HEK293 (cell line): ENCODE measurements around the gene ATP6V0A1.

Experiments
- BCL11A ChIP-seq: fragments of 450-650 bp; formaldehyde crosslinking; IDR thresholded peaks from 2 replicates; pipeline ENCODE4 v1.5.1; 2016; ENCODE audit warnings: low read depth, missing biosample characterization, missing genetic modification characterization
- BCL11B ChIP-seq: fragments of 450-650 bp; formaldehyde crosslinking; IDR thresholded peaks from 2 replicates; pipeline ENCODE4 v1.5.1; 2016; ENCODE audit warnings: low read depth, missing biosample characterization, missing genetic modification characterization
- EGR2 ChIP-seq: fragments of 450-650 bp; formaldehyde crosslinking; IDR thresholded peaks from 2 replicates; pipeline ENCODE4 v1.5.1; 2016; ENCODE audit warnings: low read depth, missing biosample characterization, missing genetic modification characterization
- FEZF1 ChIP-seq: fragments of 450-650 bp; formaldehyde crosslinking; IDR thresholded peaks from 2 replicates; pipeline ENCODE4 v1.5.1; 2016; ENCODE audit warnings: missing biosample characterization, missing genetic modification characterization
- GLIS1 ChIP-seq: fragments of 450-650 bp; formaldehyde crosslinking; IDR thresholded peaks from 2 replicates; pipeline ENCODE4 v1.5.1; 2016; ENCODE audit warnings: missing biosample characterization, missing genetic modification characterization
- HOXA7 ChIP-seq: sonication (generic); formaldehyde crosslinking; IDR thresholded peaks from 2 replicates; pipeline ENCODE4 v1.8.1; 2022; ENCODE audit warnings: missing genetic modification reagents, borderline replicate concordance
- HOXC10 ChIP-seq: sonication (generic); formaldehyde crosslinking; IDR thresholded peaks from 2 replicates; pipeline ENCODE4 v1.8.1; 2023; ENCODE audit warnings: mild to moderate bottlenecking, missing genetic modification reagents
- KLF1 ChIP-seq: fragments of 450-650 bp; formaldehyde crosslinking; IDR thresholded peaks from 2 replicates; pipeline ENCODE4 v1.5.1; 2016; ENCODE audit warnings: missing biosample characterization, missing genetic modification characterization
- ZBTB1 ChIP-seq: fragments of 450-650 bp; formaldehyde crosslinking; IDR thresholded peaks from 2 replicates; pipeline ENCODE4 v1.5.1; 2016; ENCODE audit warnings: missing biosample characterization, missing genetic modification characterization
- ZBTB6 ChIP-seq: fragments of 450-650 bp; formaldehyde crosslinking; IDR thresholded peaks from 2 replicates; pipeline ENCODE4 v1.5.1; 2017; ENCODE audit warnings: missing biosample characterization, missing genetic modification characterization
- ZFP37 ChIP-seq: fragments of 450-650 bp; formaldehyde crosslinking; IDR thresholded peaks from 2 replicates; pipeline ENCODE4 v1.5.1; 2016; ENCODE audit warnings: missing biosample characterization, missing genetic modification characterization
- ZNF10 ChIP-seq: fragments of 450-650 bp; formaldehyde crosslinking; IDR thresholded peaks from 2 replicates; pipeline ENCODE4 v1.5.1; 2017; ENCODE audit warnings: missing biosample characterization, missing genetic modification characterization
- ZNF146 ChIP-seq: fragments of 450-650 bp; formaldehyde crosslinking; IDR thresholded peaks from 2 replicates; pipeline ENCODE4 v1.5.1; 2016; ENCODE audit warnings: missing biosample characterization, missing genetic modification characterization
- ZNF175 ChIP-seq: fragments of 450-650 bp; formaldehyde crosslinking; IDR thresholded peaks from 2 replicates; pipeline ENCODE4 v1.5.1; 2016; ENCODE audit warnings: missing biosample characterization, missing genetic modification characterization
- ZNF202 ChIP-seq: fragments of 450-650 bp; formaldehyde crosslinking; IDR thresholded peaks from 2 replicates; pipeline ENCODE4 v1.5.1; 2016; ENCODE audit warnings: missing biosample characterization, missing genetic modification characterization, borderline replicate concordance
- ZNF221 ChIP-seq: fragments of 450-650 bp; formaldehyde crosslinking; IDR thresholded peaks from 2 replicates; pipeline ENCODE4 v1.5.1; 2017; ENCODE audit warnings: missing biosample characterization, missing genetic modification characterization, borderline replicate concordance
- ZNF280C ChIP-seq: fragments of 450-650 bp; formaldehyde crosslinking; IDR thresholded peaks from 2 replicates; pipeline ENCODE4 v1.5.1; 2016; ENCODE audit warnings: missing biosample characterization, missing genetic modification characterization
- ZNF292 ChIP-seq: fragments of 450-650 bp; formaldehyde crosslinking; IDR thresholded peaks from 2 replicates; pipeline ENCODE4 v1.5.1; 2016; ENCODE audit warnings: low read depth, missing biosample characterization, missing genetic modification characterization, borderline replicate concordance
- ZNF473 ChIP-seq: fragments of 450-650 bp; formaldehyde crosslinking; IDR thresholded peaks from 2 replicates; pipeline ENCODE4 v1.5.1; 2017; ENCODE audit warnings: missing biosample characterization, missing genetic modification characterization
- ZNF510 ChIP-seq: fragments of 450-650 bp; formaldehyde crosslinking; IDR thresholded peaks from 2 replicates; pipeline ENCODE4 v1.5.1; 2018; ENCODE audit warnings: mild to moderate bottlenecking, missing genetic modification characterization, missing biosample characterization; ENCODE audit not compliant: insufficient replicate concordance
- ZNF571 ChIP-seq: fragments of 450-650 bp; formaldehyde crosslinking; IDR thresholded peaks from 2 replicates; pipeline ENCODE4 v1.5.0; 2017; ENCODE audit warnings: missing biosample characterization, missing genetic modification characterization
- ZNF600 ChIP-seq: fragments of 450-650 bp; formaldehyde crosslinking; IDR thresholded peaks from 2 replicates; pipeline ENCODE4 v1.5.1; 2016; ENCODE audit warnings: missing biosample characterization, missing genetic modification characterization
- ZNF639 ChIP-seq: fragments of 450-650 bp; formaldehyde crosslinking; IDR thresholded peaks from 2 replicates; pipeline ENCODE4 v1.5.1; 2016; ENCODE audit warnings: missing biosample characterization, missing genetic modification characterization
- ZNF830 ChIP-seq: fragments of 450-650 bp; IDR thresholded peaks from 2 replicates; pipeline ENCODE4 v1.5.0; 2018; ENCODE audit warnings: missing biosample characterization, missing genetic modification characterization, low read depth, mild to moderate bottlenecking, moderate library complexity
- ZSCAN5A ChIP-seq: fragments of 450-650 bp; formaldehyde crosslinking; IDR thresholded peaks from 2 replicates; pipeline ENCODE4 v1.5.1; 2016; ENCODE audit warnings: missing biosample characterization, missing genetic modification characterization
- TF ChIP-seq, protein P1 (sequence below): fragments of 450-650 bp; formaldehyde crosslinking; IDR thresholded peaks from 2 replicates; pipeline ENCODE4 v1.5.1; 2016; ENCODE audit warnings: missing biosample characterization, missing genetic modification characterization
- TF ChIP-seq, protein P2 (sequence below): fragments of 450-650 bp; formaldehyde crosslinking; IDR thresholded peaks from 2 replicates; pipeline ENCODE4 v1.5.1; 2017; ENCODE audit warnings: missing biosample characterization, missing genetic modification characterization
- TF ChIP-seq, protein P3 (sequence below): sonication (generic); formaldehyde crosslinking; IDR thresholded peaks from 2 replicates; pipeline ENCODE4 v1.8.1; 2022; ENCODE audit warnings: mild to moderate bottlenecking, moderate library complexity, missing genetic modification reagents

Gene ATP6V0A1

DNA sequence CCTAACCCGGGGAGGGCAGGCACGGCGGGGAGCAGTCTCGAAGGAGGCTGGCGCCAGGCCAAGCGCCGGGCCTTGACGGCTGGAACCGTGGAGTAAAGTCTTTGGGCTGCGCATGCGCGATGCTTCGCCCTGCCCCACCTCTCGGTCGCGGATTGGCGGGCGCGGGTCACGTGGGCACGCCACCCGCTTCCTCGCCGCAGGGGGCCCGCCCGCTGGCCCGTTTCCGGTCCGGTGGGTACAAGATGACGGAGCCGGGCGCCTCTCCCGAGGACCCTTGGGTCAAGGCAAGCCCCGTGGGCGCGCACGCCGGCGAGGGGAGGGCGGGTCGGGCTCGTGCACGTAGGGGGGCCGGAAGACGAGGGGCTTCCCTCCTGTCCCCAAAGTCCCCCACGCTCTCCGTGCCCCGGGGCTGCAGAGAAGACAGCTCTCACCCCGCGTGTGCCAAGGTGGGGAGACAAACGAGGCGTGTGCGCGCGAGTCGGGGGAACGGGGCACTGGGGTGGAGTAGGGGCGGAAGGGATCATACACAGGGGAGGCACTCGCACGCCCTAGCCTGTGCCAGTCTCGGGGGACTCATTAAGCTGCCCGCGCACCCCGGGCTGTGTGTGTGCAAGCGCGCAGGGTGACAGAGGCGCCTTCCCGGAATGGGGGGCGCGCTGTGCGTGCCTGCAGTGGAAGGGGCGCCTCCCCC lies 108.3 kb downstream of the ATP6V0A1 start, which contains the start of gene MLX (continued):
- TF ChIP-seq, protein P1, sequence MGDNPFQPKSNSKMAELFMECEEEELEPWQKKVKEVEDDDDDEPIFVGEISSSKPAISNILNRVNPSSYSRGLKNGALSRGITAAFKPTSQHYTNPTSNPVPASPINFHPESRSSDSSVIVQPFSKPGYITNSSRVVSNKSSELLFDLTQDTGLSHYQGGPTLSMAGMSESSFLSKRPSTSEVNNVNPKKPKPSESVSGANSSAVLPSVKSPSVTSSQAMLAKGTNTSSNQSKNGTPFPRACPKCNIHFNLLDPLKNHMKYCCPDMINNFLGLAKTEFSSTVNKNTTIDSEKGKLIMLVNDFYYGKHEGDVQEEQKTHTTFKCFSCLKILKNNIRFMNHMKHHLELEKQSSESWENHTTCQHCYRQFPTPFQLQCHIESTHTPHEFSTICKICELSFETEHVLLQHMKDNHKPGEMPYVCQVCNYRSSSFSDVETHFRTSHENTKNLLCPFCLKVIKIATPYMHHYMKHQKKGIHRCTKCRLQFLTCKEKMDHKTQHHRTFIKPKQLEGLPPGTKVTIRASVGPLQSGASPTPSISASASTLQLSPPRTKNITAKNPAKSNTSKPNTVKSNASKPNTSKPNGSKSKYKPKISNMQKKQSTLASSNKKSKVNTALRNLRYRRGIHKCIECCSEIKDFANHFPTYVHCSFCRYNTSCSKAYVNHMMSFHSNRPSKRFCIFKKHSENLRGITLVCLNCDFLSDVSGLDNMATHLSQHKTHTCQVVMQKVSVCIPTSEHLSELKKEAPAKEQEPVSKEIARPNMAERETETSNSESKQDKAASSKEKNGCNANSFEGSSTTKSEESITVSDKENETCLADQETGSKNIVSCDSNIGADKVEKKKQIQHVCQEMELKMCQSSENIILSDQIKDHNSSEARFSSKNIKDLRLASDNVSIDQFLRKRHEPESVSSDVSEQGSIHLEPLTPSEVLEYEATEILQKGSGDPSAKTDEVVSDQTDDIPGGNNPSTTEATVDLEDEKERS (tag by site-specific recombination), result no peak
- TF ChIP-seq FEZF1 (no peak; the same call in 1 of the 2 replicates), HOXA7 (CRISPR knock-in tag) (no peak), HOXC10 (CRISPR knock-in tag) (no peak), ZNF571 (tag by site-specific recombination) (no peak), ZNF639 (tag by site-specific recombination) (peak; percentile 29; the same call in 1 of the 2 replicates), ZNF510 (no peak), ZNF292 (tag by site-specific recombination) (no peak), ZSCAN5A (tag by site-specific recombination) (no peak), ZNF600 (tag by site-specific recombination) (no peak), ZNF202 (tag by site-specific recombination) (no peak), ZNF175 (tag by site-specific recombination) (no peak), ZNF146 (tag by site-specific recombination) (peak; percentile 27; the same call in 1 of the 2 replicates), ZBTB1 (tag by site-specific recombination) (no peak), KLF1 (tag by site-specific recombination) (peak; percentile 90), ZNF280C (tag by site-specific recombination) (no peak), GLIS1 (tag by site-specific recombination) (peak; percentile 94), ZFP37 (peak; percentile 58; the same call in 1 of the 2 replicates), BCL11B (tag by site-specific recombination) (no peak; the same call in 1 of the 2 replicates), EGR2 (tag by site-specific recombination) (no peak; the same call in none of the 2 replicates), ZNF221 (tag by site-specific recombination) (no peak), ZBTB6 (peak; percentile 93), ZNF830 (tag by site-specific recombination) (no peak), ZNF10 (tag by site-specific recombination) (0 out of 2 replicates have a peak, but pooled peaks have one; percentile 39), BCL11A (tag by site-specific recombination) (no peak), ZNF473 (tag by site-specific recombination) (no peak)
- TF ChIP-seq, protein P2, sequence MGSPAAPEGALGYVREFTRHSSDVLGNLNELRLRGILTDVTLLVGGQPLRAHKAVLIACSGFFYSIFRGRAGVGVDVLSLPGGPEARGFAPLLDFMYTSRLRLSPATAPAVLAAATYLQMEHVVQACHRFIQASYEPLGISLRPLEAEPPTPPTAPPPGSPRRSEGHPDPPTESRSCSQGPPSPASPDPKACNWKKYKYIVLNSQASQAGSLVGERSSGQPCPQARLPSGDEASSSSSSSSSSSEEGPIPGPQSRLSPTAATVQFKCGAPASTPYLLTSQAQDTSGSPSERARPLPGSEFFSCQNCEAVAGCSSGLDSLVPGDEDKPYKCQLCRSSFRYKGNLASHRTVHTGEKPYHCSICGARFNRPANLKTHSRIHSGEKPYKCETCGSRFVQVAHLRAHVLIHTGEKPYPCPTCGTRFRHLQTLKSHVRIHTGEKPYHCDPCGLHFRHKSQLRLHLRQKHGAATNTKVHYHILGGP (tag by site-specific recombination), result no peak
- TF ChIP-seq, protein P3, sequence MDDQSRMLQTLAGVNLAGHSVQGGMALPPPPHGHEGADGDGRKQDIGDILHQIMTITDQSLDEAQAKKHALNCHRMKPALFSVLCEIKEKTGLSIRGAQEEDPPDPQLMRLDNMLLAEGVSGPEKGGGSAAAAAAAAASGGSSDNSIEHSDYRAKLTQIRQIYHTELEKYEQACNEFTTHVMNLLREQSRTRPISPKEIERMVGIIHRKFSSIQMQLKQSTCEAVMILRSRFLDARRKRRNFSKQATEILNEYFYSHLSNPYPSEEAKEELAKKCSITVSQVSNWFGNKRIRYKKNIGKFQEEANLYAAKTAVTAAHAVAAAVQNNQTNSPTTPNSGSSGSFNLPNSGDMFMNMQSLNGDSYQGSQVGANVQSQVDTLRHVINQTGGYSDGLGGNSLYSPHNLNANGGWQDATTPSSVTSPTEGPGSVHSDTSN (CRISPR knock-in tag), result no peak
